GM12874 (cell line): ENCODE data around the gene COLEC11.

Experiments
- CTCF ChIP-seq: IDR thresholded peaks from 2 replicates; pipeline ENCODE4 v1.5.1; 2011; ENCODE audit warnings: low read depth, mild to moderate bottlenecking, control low read depth, low read length, moderate library complexity; ENCODE audit not compliant: insufficient read depth

COLEC11 gene

GRCh38 chr2:3651691-3652648, 57.1 kb downstream of the COLEC11 start:
- no peak for TF ChIP-seq CTCF

GRCh38 chr2:3652896-3653625, 58.1 kb downstream of the COLEC11 start:
- TF ChIP-seq CTCF, result no peak

- TF ChIP-seq CTCF, result no peak
These were observed 59.1 kb downstream of the COLEC11 start for GRCh38 chr2:3654011-3654410.

GRCh38 chr2:3654531-3655225, 59.8 kb downstream of the COLEC11 start:
- no peak for TF ChIP-seq CTCF

- TF ChIP-seq CTCF, result no peak
These were observed 61.2 kb downstream of the COLEC11 start for GRCh38 chr2:3655871-3656761.

GRCh38 chr2:3656762-3657721, 62.1 kb downstream of the COLEC11 start:
- no peak for TF ChIP-seq CTCF
